ENCODE results near the gene RYR1.

Gene RYR1

GRCh38 chr19:38528213-38528755 is 94.8 kb downstream of the RYR1 start:
- H3K4me3 ChIP-seq (replicated peaks; ENCODE audit: low read depth, low read length), result no peak overlapping the region
- TF ChIP-seq, protein P1, sequence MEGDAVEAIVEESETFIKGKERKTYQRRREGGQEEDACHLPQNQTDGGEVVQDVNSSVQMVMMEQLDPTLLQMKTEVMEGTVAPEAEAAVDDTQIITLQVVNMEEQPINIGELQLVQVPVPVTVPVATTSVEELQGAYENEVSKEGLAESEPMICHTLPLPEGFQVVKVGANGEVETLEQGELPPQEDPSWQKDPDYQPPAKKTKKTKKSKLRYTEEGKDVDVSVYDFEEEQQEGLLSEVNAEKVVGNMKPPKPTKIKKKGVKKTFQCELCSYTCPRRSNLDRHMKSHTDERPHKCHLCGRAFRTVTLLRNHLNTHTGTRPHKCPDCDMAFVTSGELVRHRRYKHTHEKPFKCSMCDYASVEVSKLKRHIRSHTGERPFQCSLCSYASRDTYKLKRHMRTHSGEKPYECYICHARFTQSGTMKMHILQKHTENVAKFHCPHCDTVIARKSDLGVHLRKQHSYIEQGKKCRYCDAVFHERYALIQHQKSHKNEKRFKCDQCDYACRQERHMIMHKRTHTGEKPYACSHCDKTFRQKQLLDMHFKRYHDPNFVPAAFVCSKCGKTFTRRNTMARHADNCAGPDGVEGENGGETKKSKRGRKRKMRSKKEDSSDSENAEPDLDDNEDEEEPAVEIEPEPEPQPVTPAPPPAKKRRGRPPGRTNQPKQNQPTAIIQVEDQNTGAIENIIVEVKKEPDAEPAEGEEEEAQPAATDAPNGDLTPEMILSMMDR (IDR thresholded peaks at IDR 0.05; ENCODE audit: low read length, missing control alignments), result no peak
- DNase-seq (ENCODE audit: low read depth), result no peak

DNA sequence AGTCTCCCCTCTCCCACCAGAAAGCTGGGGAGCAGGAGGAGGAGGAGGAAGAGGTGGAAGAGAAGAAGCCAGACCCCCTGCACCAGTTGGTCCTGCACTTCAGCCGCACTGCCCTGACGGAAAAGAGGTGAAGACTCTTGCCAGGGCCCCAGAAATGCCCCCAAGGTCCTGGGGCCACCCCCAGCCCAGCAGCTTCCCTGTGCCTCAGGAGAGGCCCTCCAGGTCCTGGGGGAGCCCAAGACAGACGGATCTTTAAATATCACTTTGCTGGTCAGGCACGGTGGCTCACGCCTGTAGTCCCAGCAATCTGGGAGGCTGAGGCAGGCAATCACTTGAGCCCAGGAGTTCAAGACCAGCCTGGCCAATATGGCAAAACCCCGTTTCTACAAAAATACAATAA is 95.4 kb downstream of the RYR1 start:
- TF ChIP-seq, protein P1 (IDR thresholded peaks at IDR 0.05; ENCODE audit: low read length, missing control alignments), result no peak
- DNase-seq (ENCODE audit: low read depth), result no peak
- H3K4me3 ChIP-seq (replicated peaks; ENCODE audit: low read depth, low read length), result no peak overlapping the region

- H3K4me3 ChIP-seq (replicated peaks; ENCODE audit: low read depth, low read length), result no peak overlapping the region
- TF ChIP-seq, protein P1 (IDR thresholded peaks at IDR 0.05; ENCODE audit: low read length, missing control alignments), result no peak
- no peak for DNase-seq (ENCODE audit: low read depth)
Observed at GRCh38 chr19:38531515-38531914, 98.0 kb downstream of the RYR1 start.

DNA sequence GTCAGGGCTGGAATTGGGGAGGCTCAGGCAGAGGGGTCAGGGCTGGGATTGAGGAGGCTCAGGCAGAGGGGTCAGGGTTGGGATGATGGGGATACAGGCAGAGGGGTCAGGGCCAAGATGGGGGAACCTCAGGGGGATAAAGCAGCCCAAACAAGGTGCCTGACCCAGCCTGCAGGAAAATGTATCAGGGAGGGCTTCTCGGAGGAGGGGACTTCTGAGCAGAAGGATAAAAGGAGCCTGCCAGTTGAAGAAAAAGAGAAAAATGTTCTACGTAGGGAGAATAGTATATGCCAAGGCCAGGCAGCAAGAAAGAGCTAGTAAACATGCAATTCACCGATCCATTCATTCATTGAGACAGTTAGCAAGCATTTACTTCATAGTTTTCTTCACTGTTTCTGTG is 99.4 kb downstream of the RYR1 start:
- no peak for DNase-seq (ENCODE audit: low read depth)
- no peak overlapping the region for H3K4me3 ChIP-seq (replicated peaks; ENCODE audit: low read depth, low read length)
- TF ChIP-seq, protein P1 (IDR thresholded peaks at IDR 0.05; ENCODE audit: low read length, missing control alignments), result no peak

DNA sequence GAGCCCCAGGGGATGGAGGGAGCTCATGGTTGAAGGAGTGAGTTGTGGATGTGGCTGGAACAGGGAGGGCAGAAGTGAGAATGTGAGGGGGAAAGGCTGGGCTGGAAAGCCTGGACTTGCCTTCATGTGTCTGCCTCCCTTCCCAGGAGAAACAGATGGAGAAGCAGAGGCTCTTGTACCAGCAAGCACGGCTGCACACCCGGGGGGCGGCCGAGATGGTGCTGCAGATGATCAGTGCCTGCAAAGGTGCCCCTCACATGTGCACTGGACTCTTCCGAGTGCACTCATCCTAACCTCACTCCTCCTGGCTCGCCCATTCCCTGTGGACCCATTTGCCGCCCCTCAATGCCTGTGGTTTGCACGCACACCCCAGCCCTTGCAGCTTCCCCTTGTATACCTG is 101.1 kb downstream of the RYR1 start:
- TF ChIP-seq, protein P1 (IDR thresholded peaks at IDR 0.05; ENCODE audit: low read length, missing control alignments), result no peak
- H3K4me3 ChIP-seq (replicated peaks; ENCODE audit: low read depth, low read length), result no peak overlapping the region

GRCh38 chr19:38535212-38535611 is 101.7 kb downstream of the RYR1 start:
- DNase-seq (ENCODE audit: low read depth), result no peak
- H3K4me3 ChIP-seq (replicated peaks; ENCODE audit: low read depth, low read length), result no peak overlapping the region
- TF ChIP-seq, protein P1 (IDR thresholded peaks at IDR 0.05; ENCODE audit: low read length, missing control alignments), result no peak

More for the DNA sequence above, 101.1 kb downstream of the RYR1 start:
- DNase-seq (ENCODE audit: low read depth), result no peak
